ENCODE results near the gene ST8SIA6. TPM values are rescaled to one million over a fixed set of nuclear protein-coding genes. Genes with fewer than 3 reads are reported as not detected.

ST8SIA6 gene
- total RNA-seq, 1 experiment from 2014 or later = 0.19 TPM

- Mint-ChIP-seq H3K9me3 (ENCODE audit: unreplicated experiment) (peaks cover 20% of the 10 kb centered on the region), H3K27ac (ENCODE audit: low read depth, unreplicated experiment) (no peak overlapping the region), H3K27me3 (ENCODE audit: insufficient read depth, unreplicated experiment) (no peaks in the 10 kb centered on the region), H3K36me3 (ENCODE audit: insufficient read depth, unreplicated experiment) (peaks cover 5% of the 10 kb centered on the region), H3K4me3 (ENCODE audit: unreplicated experiment) (no peak overlapping the region), H3K4me1 (ENCODE audit: insufficient read depth, unreplicated experiment) (no peaks in the 10 kb centered on the region)
- no peak for DNase-seq (ENCODE audit: unreplicated experiment)
- POLR2A ChIA-PET = interaction anchor here (0.9 kb wide), 1 partner anchor 28 kb away, joined by 3 read pairs; no protein-coding TSS in a partner anchor
- CTCF ChIA-PET = no interaction called here
- no peak for TF ChIP-seq CTCF (IDR thresholded peaks at IDR 0.05; ENCODE audit: unreplicated experiment)
- intact Hi-C loops (cut with micrococcal nuclease) = no loop called here
- BruUV-seq (replicated peaks) = no TSS peak
Observed at GRCh38 chr10:17479822-17480221, 25.4 kb upstream of the ST8SIA6 start.

GRCh38 chr10:17479015-17479615 lies 24.7 kb upstream of the ST8SIA6 start:
- Mint-ChIP-seq H3K27ac (ENCODE audit: low read depth, unreplicated experiment) (no peak overlapping the region), H3K4me3 (ENCODE audit: unreplicated experiment) (no peak overlapping the region), H3K27me3 (ENCODE audit: insufficient read depth, unreplicated experiment) (no peaks in the 10 kb centered on the region), H3K36me3 (ENCODE audit: insufficient read depth, unreplicated experiment) (peaks cover 7% of the 10 kb centered on the region), H3K9me3 (ENCODE audit: unreplicated experiment) (peaks cover 20% of the 10 kb centered on the region), H3K4me1 (ENCODE audit: insufficient read depth, unreplicated experiment) (no peaks in the 10 kb centered on the region)
- BruUV-seq (replicated peaks) = no TSS peak
- ChIA-PET CTCF (no interaction called here), POLR2A (no interaction called here)
- intact Hi-C loops (cut with micrococcal nuclease) = no loop called here
- no peak for TF ChIP-seq CTCF (IDR thresholded peaks at IDR 0.05; ENCODE audit: unreplicated experiment)
- DNase-seq (ENCODE audit: unreplicated experiment) = no peak

GRCh38 chr10:17476073-17476472 lies 21.7 kb upstream of the ST8SIA6 start:
- Mint-ChIP-seq H3K4me1 (ENCODE audit: insufficient read depth, unreplicated experiment) (no peaks in the 10 kb centered on the region), H3K36me3 (ENCODE audit: insufficient read depth, unreplicated experiment) (peaks cover 7% of the 10 kb centered on the region), H3K4me3 (ENCODE audit: unreplicated experiment) (no peak overlapping the region), H3K27me3 (ENCODE audit: insufficient read depth, unreplicated experiment) (no peaks in the 10 kb centered on the region), H3K27ac (ENCODE audit: low read depth, unreplicated experiment) (no peak overlapping the region), H3K9me3 (ENCODE audit: unreplicated experiment) (peaks cover 7% of the 10 kb centered on the region)
- BruUV-seq (replicated peaks) = no TSS peak
- intact Hi-C loops (cut with micrococcal nuclease) = no loop called here
- ChIA-PET CTCF (no interaction called here), POLR2A (no interaction called here)
- DNase-seq (ENCODE audit: unreplicated experiment) = no peak
- TF ChIP-seq CTCF (IDR thresholded peaks at IDR 0.05; ENCODE audit: unreplicated experiment) = no peak

- H3K27ac Mint-ChIP-seq (ENCODE audit: low read depth, unreplicated experiment) = no peak overlapping the region
- no peak overlapping the region for H3K4me3 Mint-ChIP-seq (ENCODE audit: unreplicated experiment)
- H3K9me3 Mint-ChIP-seq (ENCODE audit: unreplicated experiment) = peaks cover 3% of the 10 kb centered on the region
- H3K4me1 Mint-ChIP-seq (ENCODE audit: insufficient read depth, unreplicated experiment) = no peaks in the 10 kb centered on the region
- ChIA-PET CTCF (no interaction called here), POLR2A (no interaction called here)
- BruUV-seq (replicated peaks) = no TSS peak
- peaks cover 7% of the 10 kb centered on the region for H3K36me3 Mint-ChIP-seq (ENCODE audit: insufficient read depth, unreplicated experiment)
- intact Hi-C loops (cut with micrococcal nuclease) = no loop called here
- no peak for DNase-seq (ENCODE audit: unreplicated experiment)
- TF ChIP-seq CTCF (IDR thresholded peaks at IDR 0.05; ENCODE audit: unreplicated experiment) = no peak
- no peaks in the 10 kb centered on the region for H3K27me3 Mint-ChIP-seq (ENCODE audit: insufficient read depth, unreplicated experiment)
Observed at GRCh38 chr10:17475661-17476060, 21.3 kb upstream of the ST8SIA6 start.
